ENCODE measurements around the gene ZNF576. TPM values are rescaled to one million over a fixed set of nuclear protein-coding genes. Genes with fewer than 3 reads are reported as not detected.

Gene ZNF576
- total and polyA plus RNA-seq, 9 of the 15 experiments (the other 6 are each of a cell fraction or from before 2014, with no cell fraction given), result 6.8 to 18.2 (median 12.2) TPM

DNA sequence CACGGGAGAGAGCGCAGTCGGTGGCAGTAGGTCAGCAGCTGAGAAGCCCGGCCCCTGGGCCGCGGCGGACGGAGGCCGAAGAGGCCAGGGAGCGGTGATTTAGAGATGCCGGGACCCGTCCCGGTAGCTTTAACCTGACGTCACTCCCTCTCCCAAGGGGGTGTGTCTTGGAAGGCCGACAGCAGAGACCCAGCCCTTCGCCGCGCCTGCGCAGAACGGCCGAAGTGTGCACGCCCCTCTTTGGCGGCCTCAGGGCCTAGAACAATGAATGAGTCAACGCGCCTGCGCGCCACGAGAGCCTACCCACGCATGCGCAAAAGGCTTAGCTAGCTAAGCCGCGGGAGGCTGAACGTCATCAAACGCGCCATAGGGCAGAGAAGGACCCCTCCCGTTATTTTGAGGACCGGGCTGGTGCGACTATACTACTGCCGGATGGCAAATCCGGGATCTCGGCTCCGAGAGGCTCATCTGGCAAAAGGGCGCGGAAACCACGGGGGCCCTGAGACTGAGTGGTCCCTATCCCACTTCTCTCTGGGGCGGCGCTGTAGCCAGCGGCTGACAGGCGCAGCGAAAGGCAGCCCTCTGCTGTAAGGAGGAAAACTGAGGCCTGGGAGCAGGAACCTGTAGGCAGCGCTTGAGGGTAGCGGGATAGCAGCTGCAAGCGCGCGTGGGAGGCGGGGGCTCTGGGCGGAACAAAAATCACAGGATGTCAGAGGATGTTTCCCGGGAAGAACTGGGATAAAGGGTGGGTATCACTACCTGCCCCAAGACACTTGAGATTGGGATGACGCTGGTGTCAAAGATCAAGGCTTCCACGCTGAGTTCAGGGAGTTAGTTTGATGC, at the start of gene ZNF576, which contains the start of gene IRGQ (continued):
- TF ChIP-seq BRD4 (IDR thresholded peaks at IDR 0.05), result no peak
- TF ChIP-seq, protein P1, sequence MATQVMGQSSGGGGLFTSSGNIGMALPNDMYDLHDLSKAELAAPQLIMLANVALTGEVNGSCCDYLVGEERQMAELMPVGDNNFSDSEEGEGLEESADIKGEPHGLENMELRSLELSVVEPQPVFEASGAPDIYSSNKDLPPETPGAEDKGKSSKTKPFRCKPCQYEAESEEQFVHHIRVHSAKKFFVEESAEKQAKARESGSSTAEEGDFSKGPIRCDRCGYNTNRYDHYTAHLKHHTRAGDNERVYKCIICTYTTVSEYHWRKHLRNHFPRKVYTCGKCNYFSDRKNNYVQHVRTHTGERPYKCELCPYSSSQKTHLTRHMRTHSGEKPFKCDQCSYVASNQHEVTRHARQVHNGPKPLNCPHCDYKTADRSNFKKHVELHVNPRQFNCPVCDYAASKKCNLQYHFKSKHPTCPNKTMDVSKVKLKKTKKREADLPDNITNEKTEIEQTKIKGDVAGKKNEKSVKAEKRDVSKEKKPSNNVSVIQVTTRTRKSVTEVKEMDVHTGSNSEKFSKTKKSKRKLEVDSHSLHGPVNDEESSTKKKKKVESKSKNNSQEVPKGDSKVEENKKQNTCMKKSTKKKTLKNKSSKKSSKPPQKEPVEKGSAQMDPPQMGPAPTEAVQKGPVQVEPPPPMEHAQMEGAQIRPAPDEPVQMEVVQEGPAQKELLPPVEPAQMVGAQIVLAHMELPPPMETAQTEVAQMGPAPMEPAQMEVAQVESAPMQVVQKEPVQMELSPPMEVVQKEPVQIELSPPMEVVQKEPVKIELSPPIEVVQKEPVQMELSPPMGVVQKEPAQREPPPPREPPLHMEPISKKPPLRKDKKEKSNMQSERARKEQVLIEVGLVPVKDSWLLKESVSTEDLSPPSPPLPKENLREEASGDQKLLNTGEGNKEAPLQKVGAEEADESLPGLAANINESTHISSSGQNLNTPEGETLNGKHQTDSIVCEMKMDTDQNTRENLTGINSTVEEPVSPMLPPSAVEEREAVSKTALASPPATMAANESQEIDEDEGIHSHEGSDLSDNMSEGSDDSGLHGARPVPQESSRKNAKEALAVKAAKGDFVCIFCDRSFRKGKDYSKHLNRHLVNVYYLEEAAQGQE (IDR thresholded peaks at IDR 0.05; ENCODE audit: borderline replicate concordance), result no peak
- TF ChIP-seq, protein P1 (CRISPR knock-in tag; IDR thresholded peaks at IDR 0.05; ENCODE audit: low read depth), result peak; percentile 73; the same call in 1 of the 2 replicates
- TF ChIP-seq GTF2F1 (IDR thresholded peaks at IDR 0.05; ENCODE audit: low read depth, low read length), result no peak
- no peak for TF ChIP-seq ILK (tag; IDR thresholded peaks at IDR 0.05; ENCODE audit: borderline replicate concordance, low read depth)
- TF ChIP-seq NR2C2 (CRISPR knock-in tag; IDR thresholded peaks at IDR 0.05), result peak; percentile 85
- TF ChIP-seq NR2C2 (tag; IDR thresholded peaks at IDR 0.05), result peak; percentile 98
- no peak for TF ChIP-seq MEF2A (IDR thresholded peaks at IDR 0.05; ENCODE audit: control insufficient read depth, low read depth, low read length)
- TF ChIP-seq TAF9B (IDR thresholded peaks at IDR 0.05; ENCODE audit: partially characterized antibody), result no peak
- TF ChIP-seq SMAD3 (CRISPR knock-in tag; conservative IDR thresholded peaks at IDR 0.05), result peak; percentile 75; the same call in 1 of the 2 replicates
- peak; percentile 99 for TF ChIP-seq MTA1 (IDR thresholded peaks at IDR 0.05; ENCODE audit: borderline replicate concordance)
- TF ChIP-seq ETV1 (tag; conservative IDR thresholded peaks at IDR 0.05; ENCODE audit: low read depth), result peak; percentile 69
- TF ChIP-seq, protein P2, sequence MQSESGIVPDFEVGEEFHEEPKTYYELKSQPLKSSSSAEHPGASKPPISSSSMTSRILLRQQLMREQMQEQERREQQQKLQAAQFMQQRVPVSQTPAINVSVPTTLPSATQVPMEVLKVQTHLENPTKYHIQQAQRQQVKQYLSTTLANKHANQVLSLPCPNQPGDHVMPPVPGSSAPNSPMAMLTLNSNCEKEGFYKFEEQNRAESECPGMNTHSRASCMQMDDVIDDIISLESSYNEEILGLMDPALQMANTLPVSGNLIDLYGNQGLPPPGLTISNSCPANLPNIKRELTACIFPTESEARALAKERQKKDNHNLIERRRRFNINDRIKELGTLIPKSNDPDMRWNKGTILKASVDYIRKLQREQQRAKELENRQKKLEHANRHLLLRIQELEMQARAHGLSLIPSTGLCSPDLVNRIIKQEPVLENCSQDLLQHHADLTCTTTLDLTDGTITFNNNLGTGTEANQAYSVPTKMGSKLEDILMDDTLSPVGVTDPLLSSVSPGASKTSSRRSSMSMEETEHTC (IDR thresholded peaks at IDR 0.05), result no peak
- TF ChIP-seq NFE2L1 (tag; IDR thresholded peaks at IDR 0.05; ENCODE audit: borderline replicate concordance, low read depth), result no peak
- TF ChIP-seq ZNF57 (CRISPR knock-in tag; IDR thresholded peaks at IDR 0.05), result 0 out of 2 replicates have a peak, but pooled peaks have one; percentile 66
- no peak for TF ChIP-seq MCM5 (IDR thresholded peaks at IDR 0.05; ENCODE audit: low read depth)
- 0 out of 2 replicates have a peak, but pooled peaks have one; percentile 9 for TF ChIP-seq ZNF41 (CRISPR knock-in tag; conservative IDR thresholded peaks at IDR 0.05)
- TF ChIP-seq ZNF324 (CRISPR knock-in tag; IDR thresholded peaks at IDR 0.05), result 0 out of 2 replicates have a peak, but pooled peaks have one; percentile 34
- peak; percentile 30 for TF ChIP-seq HNRNPLL (IDR thresholded peaks at IDR 0.05; ENCODE audit: low read depth, low read length, poor library complexity, severe bottlenecking)
